HepG2 (cell line): ENCODE results near the gene DIP2C. TPM values are rescaled to one million over a fixed set of nuclear protein-coding genes. Genes with fewer than 3 reads are reported as not detected.

Source experiments
- ATAC-seq: fragments of 200-7000 bp; cut with Tn5 transposase; 3 replicates; pipeline ENCODE4 v1.9.1; 2020; ENCODE audit warnings: mild to moderate bottlenecking, moderate library complexity
- BruUV-seq: library from RNA; stranded (reverse); fragments of 400-500 nt; replicated peaks from 2 replicates; lab custom pipeline; 2021; lab: Mats Ljungman, UMichigan
- CTCF ChIA-PET: fragments of 300-600 bp; formaldehyde crosslinking; extraction: SDS; loops from one replicate; lab custom pipeline; 2021; ENCODE audit warnings: low total read pairs, inconsistent platforms, low intra/inter-chr PET ratio; lab: Yijun Ruan, JAX
- POLR2A ChIA-PET: fragments of 350-600 bp; sonication (Branson Sonifier 250); formaldehyde crosslinking; loops from one replicate; lab custom pipeline; 2020; ENCODE audit warnings: antibody characterized with exemption, inconsistent platforms; lab: Yijun Ruan, JAX
- DNase-seq: peaks from one replicate; pipeline ENCODE4 v3.0.0-alpha.2; 2015; ENCODE audit warnings: low spot score
- FAIRE-seq: peaks from 3 replicates; lab custom pipeline; 2011; peaks lifted over from hg19 to GRCh38; lab: Jason Lieb, UNC
- H2AFZ ChIP-seq: one replicate; pipeline ENCODE4 v1.6.1; 2011; ENCODE audit warnings: low read length, inconsistent platforms
- H3K27ac ChIP-seq: fragments of 300-600 bp; 3 replicates; pipeline ENCODE4 v1.8.0; 2011; ENCODE audit warnings: mixed run types, mild to moderate bottlenecking, mixed read lengths, low read length, inconsistent platforms; ENCODE audit not compliant: insufficient read depth; ENCODE audit errors: extremely low read length
- H3K27me3 ChIP-seq, 2 experiments: fragments of 200-600 bp in 1 of 2; 2 replicates in 1 of 2; 3 replicates in 1 of 2; pipeline versions ENCODE4 v1.6.0 to v1.8.0; 2011; ENCODE audit warnings: low read length in 2 of 2, mild to moderate bottlenecking in 2 of 2, moderate library complexity in 2 of 2, inconsistent platforms in 1 of 2; ENCODE audit not compliant: insufficient read depth in 2 of 2, control insufficient read depth in 1 of 2
- H3K36me3 ChIP-seq, 2 experiments: fragments of 200-600 bp in 1 of 2; replicated peaks in 1 of 2; 2 replicates in 1 of 2; 3 replicates in 1 of 2; pipeline versions ENCODE4 v1.5.1 to v1.8.0; 2011; ENCODE audit warnings: low read length in 2 of 2, inconsistent platforms in 1 of 2; ENCODE audit not compliant: insufficient read depth in 2 of 2, control insufficient read depth in 1 of 2
- H3K4me1 ChIP-seq: 2 replicates; pipeline ENCODE4 v1.5.1; 2012; ENCODE audit warnings: low read length, inconsistent platforms; ENCODE audit not compliant: insufficient read depth
- H3K4me2 ChIP-seq: 2 replicates; pipeline ENCODE4 v1.6.0; 2011; ENCODE audit warnings: low read depth, low read length, inconsistent platforms
- H3K4me3 ChIP-seq, 3 experiments: fragments of 200-600 bp in 1 of 3; sonication (generic), shearing (Covaris generic) in 1 of 3; replicated peaks in 1 of 3; 2 replicates each; pipeline ENCODE4 v1.5.1; 2011 to 2016; ENCODE audit warnings: low read length in 3 of 3, inconsistent platforms in 2 of 3, low read depth in 2 of 3, mild to moderate bottlenecking in 2 of 3, control low read depth in 1 of 3, mixed read lengths in 1 of 3; ENCODE audit not compliant: insufficient read depth in 1 of 3
- H3K79me2 ChIP-seq: one replicate; pipeline ENCODE4 v1.6.1; 2011; ENCODE audit warnings: low read length, inconsistent platforms; ENCODE audit not compliant: insufficient read depth
- H3K9ac ChIP-seq: 2 replicates; pipeline ENCODE4 v1.6.0; 2011; ENCODE audit warnings: mild to moderate bottlenecking, low read depth, low read length, inconsistent platforms; ENCODE audit not compliant: insufficient read depth
- H3K9me3 ChIP-seq: 2 replicates; pipeline ENCODE4 v1.5.1; 2012; ENCODE audit warnings: mild to moderate bottlenecking, low read length
- H4K20me1 ChIP-seq: 2 replicates; pipeline ENCODE4 v1.6.0; 2011; ENCODE audit warnings: inconsistent platforms, mild to moderate bottlenecking, low read length, moderate library complexity; ENCODE audit not compliant: insufficient read depth
- CHD2 ChIP-seq: IDR thresholded peaks from 2 replicates; pipeline ENCODE4 v1.6.1; 2011; ENCODE audit warnings: low read depth, low read length, improper control_type of control experiment
- PAWR ChIP-seq: sonication (generic); formaldehyde crosslinking; IDR thresholded peaks from 2 replicates; pipeline ENCODE4 v1.4.0; 2020; ENCODE audit warnings: missing genetic modification reagents, mild to moderate bottlenecking, borderline replicate concordance
- RARG ChIP-seq: sonication (generic); formaldehyde crosslinking; IDR thresholded peaks from 2 replicates; pipeline ENCODE4 v1.4.0; 2020; ENCODE audit warnings: low read depth, mild to moderate bottlenecking, missing genetic modification reagents
- RNF219 ChIP-seq: sonication (generic); formaldehyde crosslinking; IDR thresholded peaks from 2 replicates; pipeline ENCODE4 v1.5.0; 2020; ENCODE audit warnings: mild to moderate bottlenecking, missing genetic modification reagents
- TFDP2 ChIP-seq: sonication (generic); formaldehyde crosslinking; IDR thresholded peaks from 2 replicates; pipeline ENCODE4 v1.4.0; 2020; ENCODE audit warnings: missing genetic modification reagents
- ZEB1 ChIP-seq: IDR thresholded peaks from 2 replicates; pipeline ENCODE4 v1.6.1; 2012; ENCODE audit warnings: mild to moderate bottlenecking, low read depth, inconsistent platforms; ENCODE audit not compliant: insufficient replicate concordance
- ZFY ChIP-seq: sonication (generic); formaldehyde crosslinking; IDR thresholded peaks from 2 replicates; pipeline ENCODE4 v1.4.0; 2020; ENCODE audit warnings: missing genetic modification reagents
- ZNF367 ChIP-seq: sonication (generic); formaldehyde crosslinking; IDR thresholded peaks from 2 replicates; pipeline ENCODE4 v1.4.0; 2020; ENCODE audit warnings: missing genetic modification reagents, borderline replicate concordance
- ZNF589 ChIP-seq: sonication (generic); formaldehyde crosslinking; conservative IDR thresholded peaks from 2 replicates; pipeline ENCODE4 v1.8.0; 2022; ENCODE audit warnings: mild to moderate bottlenecking, moderate library complexity, missing genetic modification reagents
- ZNF597 ChIP-seq: sonication (generic); formaldehyde crosslinking; IDR thresholded peaks from 2 replicates; pipeline ENCODE4 v1.5.0; 2020; ENCODE audit warnings: missing genetic modification reagents
- ZNF660 ChIP-seq: sonication (generic); formaldehyde crosslinking; IDR thresholded peaks from 2 replicates; pipeline ENCODE4 v1.5.1; 2020; ENCODE audit warnings: mild to moderate bottlenecking, low read depth, missing genetic modification reagents, borderline replicate concordance
- ZNF770 ChIP-seq: sonication (generic); formaldehyde crosslinking; IDR thresholded peaks from 2 replicates; pipeline ENCODE4 v1.5.0; 2020; ENCODE audit warnings: mild to moderate bottlenecking, missing genetic modification reagents
- WGBS: methylation state at CpG from one replicate; pipeline ENCODE4 v1.1.6; 2017; ENCODE audit warnings: low lambda C conversion rate; 5-methylcytosine and 5-hydroxymethylcytosine counted together
- in situ Hi-C: cut with HindIII; loops from 2 replicates; pipeline ENCODE4 v1.10.0; 2017; ENCODE audit warnings: low pct_unique_long_range_greater_than_20kb; ENCODE audit not compliant: extremely low pct_ligation_motif_present
- intact Hi-C: fragments of 100-400 bp; cut with micrococcal nuclease; formaldehyde crosslinking; loops from one replicate; pipeline ENCODE4 v1.10.0; 2022; ENCODE audit not compliant: unreplicated experiment
- polyA plus RNA-seq, 8 experiments: library from polyadenylated mRNA; depleted of rRNA in 3 of 8; stranded (reverse) in 7 of 8; unstranded in 1 of 8; fragments of >200 nt; fragmentation: Illumina TruSeq in 4 of 8; extraction: Trizol in 4 of 8; gene quantifications; 2 replicates each; pipeline versions ENCODE4 v1.2.1 to v1.2.3, GENCODE V29; 2011 to 2016; ENCODE audit warnings: low read depth in 4 of 8, missing spikeins in 1 of 8, mixed read lengths in 1 of 8; ENCODE audit not compliant: insufficient read depth in 1 of 8
- total RNA-seq, 5 experiments: library from RNA; depleted of rRNA; stranded (reverse); fragments of >200 nt; fragmentation: Illumina TruSeq; extraction: Trizol; gene quantifications; 2 replicates each; pipeline ENCODE4 v1.2.3, GENCODE V29; 2016; ENCODE audit warnings: low read depth in 1 of 5

DIP2C gene
- total and polyA plus RNA-seq, 2 of the 13 experiments (the other 11 are each of a cell fraction or from before 2014, with no cell fraction given), result 2.2 to 2.7 TPM

- no peak for TF ChIP-seq ZNF589 (CRISPR knock-in tag)
- no peak for TF ChIP-seq RNF219 (CRISPR knock-in tag)
- TF ChIP-seq PAWR (CRISPR knock-in tag), result no peak
- TF ChIP-seq ZNF660, result no peak
- TF ChIP-seq ZEB1, result no peak
Observed at GRCh38 chr10:522350-522749, 167.1 kb downstream of the DIP2C start (continued).

- CTCF ChIA-PET, result no interaction called here
- DNase-seq, result no peak
Observed at GRCh38 chr10:521261-522250, 167.9 kb downstream of the DIP2C start.

More at GRCh38 chr10:521261-522250, 167.9 kb downstream of the DIP2C start:
- Histone ChIP-seq H3K9me3 (no peaks in the 10 kb centered on the region), H2AFZ (no peak overlapping the region), H3K27me3 (no peaks in the 10 kb centered on the region), H4K20me1 (no peaks in the 10 kb centered on the region), H3K4me1 (peaks cover 7% of the 10 kb centered on the region; the same call in 1 of the 2 replicates), H3K27ac (no peak overlapping the region), H3K4me3 (no peak overlapping the region), H3K79me2 (no peaks in the 10 kb centered on the region), H3K4me2 (no peak overlapping the region), H3K9ac (no peak overlapping the region), H3K36me3 (no peaks in the 10 kb centered on the region)
- in situ Hi-C loops, result no loop called here
- FAIRE-seq (no peak), ATAC-seq (no peak)
- intact Hi-C loops, result no loop called here
- 64% methylated on average over 15 of the region's 17 CpGs for WGBS
- POLR2A ChIA-PET, result no interaction called here
- BruUV-seq, result no TSS peak
- TF ChIP-seq ZNF367 (no peak), ZNF597 (CRISPR knock-in tag) (no peak), CHD2 (no peak), ZFY (CRISPR knock-in tag) (no peak), RARG (no peak), TFDP2 (CRISPR knock-in tag) (no peak), ZNF770 (CRISPR knock-in tag) (no peak)
